Ovary (tissue), 3 donors: ENCODE results near the gene GRIN2A.

ENCODE experiments used
- POLR2A ChIP-seq: fragments of 450-650 bp; IDR thresholded peaks from one replicate; pipeline ENCODE4 v1.6.1; 2017; ENCODE audit warnings: antibody characterized with exemption, mild to moderate bottlenecking, moderate library complexity
- TF ChIP-seq, protein P1 (sequence below), 3 donors: fragments of 450-650 bp in 2 of 3; fragments of 200-600 bp in 1 of 3; IDR thresholded peaks; one replicate each; pipeline versions ENCODE4 v1.5.1 to v1.8.0; 2016 to 2022; ENCODE audit warnings: antibody characterized with exemption in 3 of 3, mild to moderate bottlenecking in 1 of 3
- donor health status: DM: no; HTN: no; CAD: no.

DNA sequence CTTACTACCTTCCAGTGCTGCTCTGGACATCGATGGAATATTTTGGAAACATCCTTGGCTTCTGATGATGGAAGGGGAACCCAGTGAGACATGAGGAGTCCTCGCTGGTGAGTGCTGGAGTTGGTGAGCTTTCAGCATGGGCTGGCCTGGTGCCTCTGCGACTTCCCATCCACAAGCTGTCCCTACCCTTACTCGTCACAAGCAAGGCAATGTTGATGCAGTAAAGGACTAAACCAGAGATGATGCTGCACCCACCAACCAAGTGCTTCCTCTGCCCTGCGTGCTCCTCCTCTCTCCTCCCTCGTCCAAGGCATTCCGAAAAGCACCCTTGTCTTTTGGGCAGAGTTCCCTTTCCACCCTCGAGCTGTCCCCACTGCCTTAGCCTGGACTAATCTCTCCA is 154.7 kb downstream of the GRIN2A start:
- TF ChIP-seq, protein P1, sequence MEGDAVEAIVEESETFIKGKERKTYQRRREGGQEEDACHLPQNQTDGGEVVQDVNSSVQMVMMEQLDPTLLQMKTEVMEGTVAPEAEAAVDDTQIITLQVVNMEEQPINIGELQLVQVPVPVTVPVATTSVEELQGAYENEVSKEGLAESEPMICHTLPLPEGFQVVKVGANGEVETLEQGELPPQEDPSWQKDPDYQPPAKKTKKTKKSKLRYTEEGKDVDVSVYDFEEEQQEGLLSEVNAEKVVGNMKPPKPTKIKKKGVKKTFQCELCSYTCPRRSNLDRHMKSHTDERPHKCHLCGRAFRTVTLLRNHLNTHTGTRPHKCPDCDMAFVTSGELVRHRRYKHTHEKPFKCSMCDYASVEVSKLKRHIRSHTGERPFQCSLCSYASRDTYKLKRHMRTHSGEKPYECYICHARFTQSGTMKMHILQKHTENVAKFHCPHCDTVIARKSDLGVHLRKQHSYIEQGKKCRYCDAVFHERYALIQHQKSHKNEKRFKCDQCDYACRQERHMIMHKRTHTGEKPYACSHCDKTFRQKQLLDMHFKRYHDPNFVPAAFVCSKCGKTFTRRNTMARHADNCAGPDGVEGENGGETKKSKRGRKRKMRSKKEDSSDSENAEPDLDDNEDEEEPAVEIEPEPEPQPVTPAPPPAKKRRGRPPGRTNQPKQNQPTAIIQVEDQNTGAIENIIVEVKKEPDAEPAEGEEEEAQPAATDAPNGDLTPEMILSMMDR (IDR thresholded peaks at IDR 0.05), result no peak
- TF ChIP-seq POLR2A, result no peak
